Measurements from ENCODE around the gene FXYD7.

Gene FXYD7

DNA sequence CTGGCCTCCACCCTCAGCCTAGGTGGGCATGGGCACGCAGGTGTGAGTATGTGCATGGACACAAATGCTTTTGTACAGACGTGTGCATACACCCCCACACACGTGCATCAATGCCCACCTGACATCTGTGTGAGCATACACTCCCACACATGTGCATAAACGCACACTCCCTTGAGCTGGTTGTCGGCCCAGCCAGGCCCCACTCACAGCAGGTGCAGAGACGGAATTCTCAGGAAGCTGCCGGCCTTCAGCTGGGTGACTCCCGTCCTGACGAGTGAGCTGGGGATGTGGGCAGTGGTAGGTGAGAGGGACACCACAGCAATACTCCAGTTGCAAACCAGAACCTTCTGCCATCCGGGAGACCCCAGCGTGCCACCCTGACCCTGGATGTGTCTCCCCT, 9.2 kb upstream of the FXYD7 start:
- Histone ChIP-seq H3K36me3 (no peaks in the 10 kb centered on the region), H3K27ac (no peak overlapping the region), H3K27me3 (no peaks in the 10 kb centered on the region), H3K4me1 (ENCODE audit: control insufficient read depth in 1 of 2, insufficient read depth in 1 of 2, low read depth in 1 of 2, low read length in 1 of 2) (peaks cover 2 to 7% of the 10 kb centered on the region in 2 experiments), H3K4me3 (ENCODE audit: low read depth in 1 of 2, low read length in 1 of 2) (no peak overlapping the region), H3K9me3 (no peaks in the 10 kb centered on the region)
- TF ChIP-seq, protein P1, sequence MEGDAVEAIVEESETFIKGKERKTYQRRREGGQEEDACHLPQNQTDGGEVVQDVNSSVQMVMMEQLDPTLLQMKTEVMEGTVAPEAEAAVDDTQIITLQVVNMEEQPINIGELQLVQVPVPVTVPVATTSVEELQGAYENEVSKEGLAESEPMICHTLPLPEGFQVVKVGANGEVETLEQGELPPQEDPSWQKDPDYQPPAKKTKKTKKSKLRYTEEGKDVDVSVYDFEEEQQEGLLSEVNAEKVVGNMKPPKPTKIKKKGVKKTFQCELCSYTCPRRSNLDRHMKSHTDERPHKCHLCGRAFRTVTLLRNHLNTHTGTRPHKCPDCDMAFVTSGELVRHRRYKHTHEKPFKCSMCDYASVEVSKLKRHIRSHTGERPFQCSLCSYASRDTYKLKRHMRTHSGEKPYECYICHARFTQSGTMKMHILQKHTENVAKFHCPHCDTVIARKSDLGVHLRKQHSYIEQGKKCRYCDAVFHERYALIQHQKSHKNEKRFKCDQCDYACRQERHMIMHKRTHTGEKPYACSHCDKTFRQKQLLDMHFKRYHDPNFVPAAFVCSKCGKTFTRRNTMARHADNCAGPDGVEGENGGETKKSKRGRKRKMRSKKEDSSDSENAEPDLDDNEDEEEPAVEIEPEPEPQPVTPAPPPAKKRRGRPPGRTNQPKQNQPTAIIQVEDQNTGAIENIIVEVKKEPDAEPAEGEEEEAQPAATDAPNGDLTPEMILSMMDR (IDR thresholded peaks at IDR 0.05), result no peak

DNA sequence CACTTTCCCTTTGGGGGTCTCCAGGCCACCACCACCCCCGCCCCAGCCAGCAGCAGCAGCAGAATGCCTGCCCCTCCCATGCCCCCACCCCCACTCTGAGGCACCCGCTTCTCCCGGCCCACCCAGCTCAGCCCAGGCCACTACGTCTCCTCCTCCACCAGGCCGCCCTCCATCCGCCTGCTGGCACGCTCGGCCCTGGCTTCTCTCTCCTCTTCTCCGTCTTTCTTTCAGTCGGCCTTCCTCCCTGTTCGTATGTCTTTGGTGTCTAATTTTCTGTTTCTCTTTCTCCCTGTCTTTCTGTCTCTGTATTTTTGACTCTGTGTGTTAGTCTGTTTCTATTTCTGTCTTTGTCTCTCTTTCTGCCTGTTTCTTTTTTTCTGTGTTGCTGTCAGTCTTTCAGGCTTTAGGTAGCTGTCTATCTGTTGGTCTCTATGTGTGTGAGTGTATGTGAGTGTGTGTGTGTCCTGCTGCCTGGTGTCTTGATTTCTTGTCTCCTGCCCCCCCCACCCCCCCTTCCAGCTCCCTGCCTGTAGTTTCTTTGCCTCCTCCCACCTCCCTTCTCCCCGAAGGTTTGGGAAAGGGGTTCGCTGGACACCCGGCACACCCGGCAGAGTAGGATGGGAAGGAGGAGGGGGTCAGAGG, 8.3 kb upstream of the FXYD7 start, which contains the start of gene LGI4:
Gene LGI4, minus strand, starts transcription at position 459 of the 642 bp plus-strand sequence. Its CDS starts 379 bp downstream, at position 80.
- Histone ChIP-seq H3K9me3 (no peaks in the 10 kb centered on the region), H3K4me3 (ENCODE audit: low read depth in 1 of 2, low read length in 1 of 2) (no peak within 1 kb of the TSS), H3K27me3 (no peaks in the 10 kb centered on the region), H3K27ac (no peak within 1 kb of the TSS), H3K36me3 (no peaks in the 10 kb centered on the region), H3K4me1 (ENCODE audit: control insufficient read depth in 1 of 2, insufficient read depth in 1 of 2, low read depth in 1 of 2, low read length in 1 of 2) (peaks cover 9 to 16% of the 10 kb centered on the region in 2 experiments)
- TF ChIP-seq, protein P1 (IDR thresholded peaks at IDR 0.05), result no peak

DNA sequence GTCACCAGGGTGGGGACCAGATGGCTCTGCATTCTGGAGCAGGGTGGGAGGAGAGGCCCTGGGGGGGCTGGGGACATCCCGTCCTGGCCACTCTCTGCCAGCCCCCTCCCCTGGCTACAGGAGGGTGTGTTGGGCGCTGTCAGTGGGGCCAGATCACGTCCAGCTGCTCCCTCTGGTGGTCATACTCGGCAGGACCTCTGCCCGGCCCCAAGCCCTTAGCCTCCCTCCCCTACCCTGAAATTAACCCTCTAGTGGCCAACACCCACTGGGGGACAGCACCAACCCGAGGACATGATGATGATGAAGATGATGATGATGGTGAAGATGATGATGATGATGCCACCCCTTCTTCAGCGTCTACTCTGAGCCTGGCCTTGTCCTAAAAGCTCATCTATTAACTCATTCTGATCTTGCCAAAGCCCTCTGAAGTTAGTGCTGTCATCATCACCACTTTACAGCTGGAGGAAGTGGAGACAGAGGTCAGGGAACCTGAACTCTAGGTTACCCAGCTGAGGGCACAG, 7.6 kb upstream of the FXYD7 start:
- H3K9me3 ChIP-seq, result no peaks in the 10 kb centered on the region
- TF ChIP-seq, protein P1 (IDR thresholded peaks at IDR 0.05), result peak; percentile 73
- H3K4me1 ChIP-seq (ENCODE audit: control insufficient read depth in 1 of 2, insufficient read depth in 1 of 2, low read depth in 1 of 2, low read length in 1 of 2), result peaks cover 9 to 23% of the 10 kb centered on the region in 2 experiments
- no peak overlapping the region for H3K27ac ChIP-seq
- H3K4me3 ChIP-seq (ENCODE audit: low read depth in 1 of 2, low read length in 1 of 2), result no peak overlapping the region
- no peaks in the 10 kb centered on the region for H3K36me3 ChIP-seq
- peaks cover 5% of the 10 kb centered on the region for H3K27me3 ChIP-seq

DNA sequence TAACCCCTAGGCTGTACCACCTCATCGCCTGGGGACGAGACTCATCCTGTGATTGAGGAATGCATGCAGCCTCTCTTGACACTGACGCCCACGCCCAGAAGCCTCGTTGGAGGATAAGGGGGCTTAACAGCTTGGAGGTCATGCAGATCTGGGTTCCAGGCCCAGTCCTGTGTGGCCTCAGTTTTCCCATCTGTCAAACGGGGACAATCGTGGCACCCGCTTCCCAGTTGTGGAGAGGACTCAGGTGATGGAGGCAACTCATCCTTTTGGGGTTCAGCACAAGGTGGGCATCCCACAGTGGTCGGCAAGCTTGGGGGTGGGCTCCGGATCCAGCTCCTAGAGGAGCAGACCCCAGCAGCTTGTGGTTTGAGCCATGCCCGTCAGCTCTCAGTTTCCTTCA, 6.8 kb upstream of the FXYD7 start:
- TF ChIP-seq, protein P1 (IDR thresholded peaks at IDR 0.05), result no peak
- H3K4me1 ChIP-seq (ENCODE audit: control insufficient read depth in 1 of 2, insufficient read depth in 1 of 2, low read depth in 1 of 2, low read length in 1 of 2), result peaks cover 15 to 29% of the 10 kb centered on the region in 2 experiments
- no peak overlapping the region for H3K4me3 ChIP-seq (ENCODE audit: low read depth in 1 of 2, low read length in 1 of 2)
- H3K27me3 ChIP-seq, result peaks cover 12% of the 10 kb centered on the region
- no peaks in the 10 kb centered on the region for H3K9me3 ChIP-seq
- no peak overlapping the region for H3K27ac ChIP-seq
- no peaks in the 10 kb centered on the region for H3K36me3 ChIP-seq

DNA sequence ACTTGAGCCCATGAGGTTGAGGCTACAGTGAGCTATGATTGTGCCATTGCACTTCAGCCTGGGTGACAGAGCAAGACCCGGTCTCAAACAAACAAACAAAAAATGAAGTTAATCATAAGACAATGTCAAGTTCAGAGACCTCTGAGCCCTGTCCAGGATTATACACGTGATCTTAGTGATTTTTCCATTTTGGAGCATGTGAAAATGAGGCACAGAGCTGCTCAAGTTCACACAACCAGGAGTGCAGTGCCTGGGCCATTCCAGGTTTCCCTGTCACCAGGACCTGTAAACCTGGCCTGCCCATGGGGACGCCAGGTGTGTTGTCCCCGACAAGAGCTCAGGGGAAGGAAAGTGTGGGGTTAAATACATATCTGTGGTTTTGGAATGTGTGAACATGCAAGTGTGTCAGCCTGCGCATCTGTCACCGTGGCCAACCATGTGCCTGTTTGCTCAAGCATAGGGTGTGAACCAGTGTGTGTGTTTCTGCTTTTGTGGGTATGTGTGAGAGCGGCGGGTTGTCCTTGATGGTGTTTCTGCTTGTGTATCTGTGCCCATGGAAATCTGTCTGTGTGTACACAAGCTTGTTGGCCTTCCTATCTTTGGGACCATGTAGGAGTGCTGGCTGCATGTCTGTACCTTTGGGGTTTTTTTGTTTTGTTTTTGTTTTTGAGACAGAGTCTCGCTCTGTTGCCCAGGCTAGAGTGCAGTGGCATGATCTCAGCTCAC, 5.9 kb upstream of the FXYD7 start:
- TF ChIP-seq, protein P1 (IDR thresholded peaks at IDR 0.05), result no peak
- Histone ChIP-seq H3K36me3 (no peaks in the 10 kb centered on the region), H3K9me3 (no peaks in the 10 kb centered on the region), H3K4me1 (ENCODE audit: control insufficient read depth in 1 of 2, insufficient read depth in 1 of 2, low read depth in 1 of 2, low read length in 1 of 2) (peaks cover 23 to 35% of the 10 kb centered on the region in 2 experiments), H3K27ac (no peak overlapping the region), H3K4me3 (ENCODE audit: low read depth in 1 of 2, low read length in 1 of 2) (no peak overlapping the region), H3K27me3 (peaks cover 21% of the 10 kb centered on the region)
